Stomach (tissue), 9 donors: ENCODE results near the gene TMEM14B. TPM values are rescaled to one million over a fixed set of nuclear protein-coding genes. Genes with fewer than 3 reads are reported as not detected.
"Not testable (repeated sequence)": the region's sequence is repeated elsewhere in the genome, so short reads cannot be mapped to it uniquely, and the experiment has no call there.

Experiments used
- DNase-seq, 2 donors: peaks; one replicate each; pipeline versions ENCODE4 v3.0.0 to v3.0.0-alpha.2; 2013 to 2019
- H3K27ac ChIP-seq, 5 donors: fragments of 200-600 bp in 4 of 5; sonication (generic) in 4 of 5; one replicate each; pipeline ENCODE4 v1.5.1; 2013 to 2019; ENCODE audit warnings: mild to moderate bottlenecking in 1 of 5, moderate library complexity in 1 of 5
- H3K27me3 ChIP-seq, 3 donors: fragments of 200-600 bp; sonication (generic); one replicate each; pipeline ENCODE4 v1.5.1; 2017 to 2019; ENCODE audit warnings: mixed run types in 1 of 3
- H3K36me3 ChIP-seq, 4 donors: fragments of 200-600 bp; sonication (generic); 1 replicate in 3 of 4; 2 replicates in 1 of 4; pipeline ENCODE4 v1.5.1; 2016 to 2019
- H3K4me1 ChIP-seq, 4 donors: fragments of 200-600 bp; sonication (generic); one replicate each; pipeline ENCODE4 v1.5.1; 2016 to 2019
- H3K4me3 ChIP-seq, 4 donors: fragments of 200-600 bp; sonication (generic) in 3 of 4; one replicate each; pipeline ENCODE4 v1.5.1; 2016 to 2019; ENCODE audit warnings: mild to moderate bottlenecking in 1 of 4
- H3K9me3 ChIP-seq, 4 donors: fragments of 200-600 bp; sonication (generic); one replicate each; pipeline ENCODE4 v1.5.1; 2016 to 2019
- EP300 ChIP-seq: sonication (generic); formaldehyde crosslinking; IDR thresholded peaks from one replicate; pipeline ENCODE4 v1.6.1; 2017; ENCODE audit warnings: antibody characterized with exemption
- POLR2A ChIP-seq, 4 donors: fragments of 450-650 bp; IDR thresholded peaks; one replicate each; pipeline ENCODE4 v1.6.1; 2016; ENCODE audit warnings: antibody characterized with exemption in 4 of 4, control low read depth in 2 of 4, mild to moderate bottlenecking in 1 of 4, moderate library complexity in 1 of 4
- POLR2AphosphoS5 ChIP-seq, 3 donors: sonication (generic); formaldehyde crosslinking; IDR thresholded peaks; one replicate each; pipeline ENCODE4 v1.6.1; 2016; ENCODE audit warnings: antibody characterized with exemption in 3 of 3
- WGBS, 5 donors: extraction: QIAGEN DNeasy Blood & Tissue Kit in 3 of 5; methylation state at CpG; one replicate each; pipeline versions ENCODE4 v1.1.5 to v1.1.7; 2013 to 2018; 5-methylcytosine and 5-hydroxymethylcytosine counted together
- intact Hi-C: fragments of 100-400 bp; cut with DNase I; formaldehyde crosslinking; loops from one replicate; pipeline ENCODE4 v1.15.1; 2023; ENCODE audit warnings: low total_unique reads
- polyA plus RNA-seq, 3 donors: library from polyadenylated mRNA; stranded (reverse); fragments of 200-250 nt; gene quantifications; one replicate each; pipeline ENCODE4 v1.2.3, GENCODE V29; 2013
- total RNA-seq, 5 donors: library from RNA; depleted of rRNA; stranded (reverse); fragments of >200 nt; gene quantifications; one replicate each; pipeline versions ENCODE4 v1.1.0 to v1.2.3, GENCODE V29; 2014 to 2016
- TF ChIP-seq, protein P1 (sequence below), 7 experiments: fragments of 450-650 bp in 4 of 7; fragments of 200-600 bp in 3 of 7; sonication (generic) in 3 of 7; IDR thresholded peaks; one replicate each; pipeline ENCODE4 v1.5.1; 2016 to 2019; ENCODE audit warnings: antibody characterized with exemption in 7 of 7, control low read depth in 2 of 7, mild to moderate bottlenecking in 1 of 7
- donor health status: healthy with polysubstance abuse.
- donor health status: Bipolar disorder and iron deficiency.
- donor health status: healthy.

Gene TMEM14B
- total and polyA plus RNA-seq, 8 donors, result 35.3 to 108 (median 83.9) TPM

DNA sequence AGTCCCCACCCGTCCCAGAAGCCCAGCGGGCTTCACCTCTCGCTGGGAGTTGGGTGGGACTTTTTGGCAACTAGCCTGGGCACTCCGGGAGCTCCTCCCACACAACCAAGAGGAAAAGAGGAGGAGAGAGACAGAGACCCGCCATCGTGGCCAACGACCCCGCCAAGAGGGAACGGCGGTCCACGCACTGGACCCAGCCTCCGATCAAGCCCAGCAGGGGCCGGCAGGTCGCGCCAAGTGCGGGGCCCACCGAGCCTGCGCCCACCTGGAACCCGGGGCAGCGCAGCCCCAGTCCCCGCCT lies 27.7 kb upstream of the TMEM14B start:
- Histone ChIP-seq H3K36me3 (peaks cover 0 to under 1% (median 0%) of the 10 kb centered on the region in 4 donors), H3K27me3 (no peaks in the 10 kb centered on the region), H3K4me3 (peak overlapping the region; percentile 52 to 67 (median 54)), H3K4me1 (peaks cover 13 to 34% (median 29%) of the 10 kb centered on the region in 4 donors), H3K9me3 (peaks cover 0 to 7% (median 0%) of the 10 kb centered on the region in 4 donors), H3K27ac (peak overlapping the region; percentile 83 to 88 (median 85))
- DNase-seq, result peak in 1 of 2 donors; percentile 63
- intact Hi-C loops, result no loop called here
- WGBS, 5 donors, result 31 to 57% (median 45%) methylated on average over 4 to 21 of the region's 21 CpGs
- TF ChIP-seq, protein P1, sequence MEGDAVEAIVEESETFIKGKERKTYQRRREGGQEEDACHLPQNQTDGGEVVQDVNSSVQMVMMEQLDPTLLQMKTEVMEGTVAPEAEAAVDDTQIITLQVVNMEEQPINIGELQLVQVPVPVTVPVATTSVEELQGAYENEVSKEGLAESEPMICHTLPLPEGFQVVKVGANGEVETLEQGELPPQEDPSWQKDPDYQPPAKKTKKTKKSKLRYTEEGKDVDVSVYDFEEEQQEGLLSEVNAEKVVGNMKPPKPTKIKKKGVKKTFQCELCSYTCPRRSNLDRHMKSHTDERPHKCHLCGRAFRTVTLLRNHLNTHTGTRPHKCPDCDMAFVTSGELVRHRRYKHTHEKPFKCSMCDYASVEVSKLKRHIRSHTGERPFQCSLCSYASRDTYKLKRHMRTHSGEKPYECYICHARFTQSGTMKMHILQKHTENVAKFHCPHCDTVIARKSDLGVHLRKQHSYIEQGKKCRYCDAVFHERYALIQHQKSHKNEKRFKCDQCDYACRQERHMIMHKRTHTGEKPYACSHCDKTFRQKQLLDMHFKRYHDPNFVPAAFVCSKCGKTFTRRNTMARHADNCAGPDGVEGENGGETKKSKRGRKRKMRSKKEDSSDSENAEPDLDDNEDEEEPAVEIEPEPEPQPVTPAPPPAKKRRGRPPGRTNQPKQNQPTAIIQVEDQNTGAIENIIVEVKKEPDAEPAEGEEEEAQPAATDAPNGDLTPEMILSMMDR (IDR thresholded peaks at IDR 0.05), result no peak
- no peak for TF ChIP-seq EP300
- no peak for TF ChIP-seq POLR2AphosphoS5 (IDR thresholded peaks at IDR 0.05)

DNA sequence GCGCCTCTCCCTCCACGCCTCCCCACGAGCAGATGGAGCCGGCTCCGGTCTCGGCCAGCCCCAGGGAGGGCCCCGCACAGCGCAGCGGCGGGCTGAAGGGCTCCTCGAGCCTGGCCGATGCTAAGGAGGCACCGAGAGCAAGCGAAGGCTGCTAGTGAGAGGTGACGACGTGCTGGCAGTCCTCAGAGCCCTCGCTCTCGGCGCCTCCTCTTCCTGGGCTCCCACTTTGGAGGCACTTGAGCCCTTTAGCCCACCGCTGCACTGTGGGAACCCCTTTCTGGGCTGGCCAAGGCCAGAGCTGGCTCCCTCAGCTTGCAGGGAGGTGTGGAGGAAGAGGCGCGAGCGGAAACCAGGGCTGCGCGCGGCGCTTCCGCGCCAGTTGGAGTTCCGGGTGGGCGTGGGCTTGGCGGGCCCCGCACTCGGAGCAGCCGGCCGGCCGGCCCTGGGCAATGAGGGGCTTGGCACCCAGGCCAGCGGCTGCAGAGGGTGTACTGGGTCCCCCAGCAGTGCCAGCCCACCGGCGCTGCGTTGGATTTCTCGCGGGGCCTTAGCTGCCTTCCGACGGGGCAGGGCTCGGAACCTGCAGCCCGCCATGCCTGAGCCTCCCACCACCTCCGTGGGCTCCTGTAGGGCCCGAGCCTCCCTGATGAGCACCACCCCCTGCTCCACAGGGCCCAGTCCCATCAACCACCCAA lies 27.2 kb upstream of the TMEM14B start:
- intact Hi-C loops, result no loop called here
- TF ChIP-seq EP300 (no peak), POLR2AphosphoS5 (IDR thresholded peaks at IDR 0.05) (peak in 1 of 3 donors; percentile 32), POLR2A (IDR thresholded peaks at IDR 0.05) (no peak)
- WGBS, 5 donors, result 22 to 48% (median 41%) methylated on average over 22 to 49 of the region's 49 CpGs

DNA sequence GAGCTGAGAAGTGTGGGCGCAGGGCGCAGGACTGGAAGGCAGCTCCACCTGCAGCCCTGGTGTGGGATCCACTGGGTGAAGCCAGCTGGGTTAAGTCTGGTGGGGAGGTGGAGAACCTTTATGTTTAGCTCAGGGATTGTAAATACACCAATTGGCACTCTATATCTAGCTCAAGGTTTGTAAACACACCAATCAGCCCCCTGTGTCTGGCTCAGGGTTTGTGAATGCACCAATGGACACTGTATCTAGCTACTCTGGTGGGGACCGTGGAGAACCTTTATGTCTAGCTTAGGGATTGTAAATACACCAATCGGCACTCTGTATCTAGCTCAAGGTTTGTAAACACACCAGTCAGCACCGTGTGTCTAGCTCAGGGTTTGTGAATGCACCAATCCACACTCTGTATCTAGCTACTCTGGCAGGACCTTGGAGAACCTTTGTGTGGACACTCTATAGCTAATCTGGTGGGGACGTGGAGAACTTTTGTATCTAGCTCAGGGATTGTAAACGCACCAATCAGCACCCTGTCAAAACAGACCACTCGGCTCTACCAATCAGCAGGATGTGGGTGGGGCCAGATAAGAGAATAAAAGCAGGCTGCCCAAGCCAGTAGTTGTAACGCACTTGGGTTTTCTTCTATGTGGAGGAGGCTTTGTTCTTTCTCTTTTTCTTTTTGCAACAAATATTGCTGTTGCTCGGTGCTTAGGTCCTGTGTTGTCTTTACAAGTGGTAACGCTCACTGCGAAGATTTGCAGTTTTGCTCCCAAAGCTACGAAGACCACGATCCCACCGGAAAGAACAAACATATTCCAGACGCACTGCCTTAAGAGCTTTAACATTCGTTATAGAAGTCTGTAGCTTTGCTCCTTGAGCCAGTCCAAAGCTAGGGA lies 26.4 kb upstream of the TMEM14B start:
- DNase-seq, intact Hi-C loops, H3K27me3 ChIP-seq, H3K9me3 ChIP-seq: not testable (repeated sequence)
- Histone ChIP-seq H3K36me3 (peaks cover 6 to 14% (median 10%) of the 10 kb centered on the region in 4 donors), H3K4me3 (peak overlapping the region; percentile 52 to 67 (median 54)), H3K4me1 (peaks cover 14 to 46% (median 41%) of the 10 kb centered on the region in 4 donors), H3K27ac (peak overlapping the region; percentile 83 to 90 (median 85))
- 69 to 79% (median 74%) methylated on average over 16 to 17 of the region's 17 CpGs for WGBS, 5 donors

More for the DNA sequence above, 27.2 kb upstream of the TMEM14B start:
- peak; percentile 36 to 71 for DNase-seq
- Histone ChIP-seq H3K9me3 (peaks cover 0 to 7% (median 0%) of the 10 kb centered on the region in 4 donors), H3K27ac (peak overlapping the region; percentile 83 to 88 (median 85)), H3K4me1 (peaks cover 14 to 39% (median 34%) of the 10 kb centered on the region in 4 donors), H3K36me3 (peaks cover 0 to 6% (median 2%) of the 10 kb centered on the region in 4 donors), H3K4me3 (peak overlapping the region; percentile 52 to 67 (median 54)), H3K27me3 (no peaks in the 10 kb centered on the region)

DNA sequence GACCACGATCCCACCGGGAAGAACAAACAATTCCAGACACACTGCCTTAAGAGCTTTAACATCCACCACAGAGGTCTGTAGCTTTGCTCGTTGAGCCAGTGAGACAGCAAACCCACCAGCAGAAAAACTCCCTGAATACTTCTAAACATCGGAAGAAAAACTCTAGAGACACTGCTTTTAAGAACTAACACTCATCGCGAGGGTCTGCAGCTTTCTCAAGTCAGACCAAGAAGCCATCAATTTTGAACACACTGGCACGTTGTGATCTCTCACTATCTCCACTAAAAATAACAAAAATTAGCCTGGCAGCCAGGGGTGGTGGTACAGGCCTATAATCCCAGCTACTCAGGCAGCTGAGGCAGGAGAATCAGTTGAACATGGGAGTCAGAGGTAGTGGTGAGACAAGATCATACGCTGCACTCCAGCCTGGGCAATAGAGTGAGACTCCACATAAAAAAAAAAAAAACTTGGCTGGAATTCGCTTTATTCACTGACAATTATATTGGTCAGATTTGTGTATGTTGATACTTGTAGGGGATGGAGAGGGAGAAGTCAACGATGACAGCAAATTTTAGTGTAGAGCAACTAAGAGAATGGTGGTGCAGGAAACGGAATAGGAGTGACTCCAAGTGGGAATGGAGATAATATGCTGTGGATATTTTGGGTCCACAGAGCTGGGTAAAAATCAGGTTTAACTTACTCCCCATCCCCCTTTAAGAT lies 25.6 kb upstream of the TMEM14B start:
- H3K9me3 ChIP-seq, result peaks cover 0 to 7% (median 0%) of the 10 kb centered on the region in 4 donors
- H3K4me3 ChIP-seq, result peak overlapping the region; percentile 60 to 78 (median 74)
- H3K4me1 ChIP-seq, result peaks cover 18 to 54% (median 41%) of the 10 kb centered on the region in 4 donors
- peak overlapping the region; percentile 48 to 92 (median 90) for H3K27ac ChIP-seq
- peak in 1 of 2 donors; percentile 5 for DNase-seq
- WGBS, 5 donors, result 74 to 90% (median 83%) methylated on average over 11 of the region's 11 CpGs
- TF ChIP-seq POLR2A (IDR thresholded peaks at IDR 0.05) (no peak), POLR2AphosphoS5 (IDR thresholded peaks at IDR 0.05) (no peak), EP300 (no peak)
- TF ChIP-seq, protein P1 (IDR thresholded peaks at IDR 0.05), result no peak
- peaks cover 11 to 22% (median 18%) of the 10 kb centered on the region in 4 donors for H3K36me3 ChIP-seq
- H3K27me3 ChIP-seq, result no peaks in the 10 kb centered on the region
- intact Hi-C loops, result no loop called here

DNA sequence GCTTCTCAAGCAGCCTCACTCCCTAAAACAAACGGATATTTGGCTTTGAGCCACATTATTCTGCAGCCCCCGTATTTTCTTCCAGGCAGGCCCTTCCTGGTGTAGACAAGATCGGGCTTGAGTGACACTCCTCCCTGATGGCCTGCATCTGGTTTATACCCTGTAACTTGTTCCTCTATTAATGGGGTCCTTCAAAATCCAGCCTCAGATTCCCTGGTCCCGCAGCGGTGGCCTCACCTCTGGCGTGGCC lies 25.1 kb upstream of the TMEM14B start:
- H3K9me3 ChIP-seq, result peaks cover 0 to 7% (median 0%) of the 10 kb centered on the region in 4 donors

More for the DNA sequence above, 25.1 kb upstream of the TMEM14B start:
- WGBS, 5 donors, result 0 to 2% (median 1%) methylated on average over 6 of the region's 6 CpGs
- Histone ChIP-seq H3K27ac (peak overlapping the region; percentile 48 to 92 (median 90)), H3K4me3 (peak overlapping the region; percentile 60 to 78 (median 74)), H3K27me3 (no peaks in the 10 kb centered on the region), H3K4me1 (peaks cover 18 to 58% (median 41%) of the 10 kb centered on the region in 4 donors), H3K36me3 (peaks cover 11 to 27% (median 23%) of the 10 kb centered on the region in 4 donors)
- intact Hi-C loops, result no loop called here
- DNase-seq, result no peak
- no peak for TF ChIP-seq POLR2AphosphoS5 (IDR thresholded peaks at IDR 0.05)
- TF ChIP-seq, protein P1 (IDR thresholded peaks at IDR 0.05), result no peak
- TF ChIP-seq EP300, result no peak
- TF ChIP-seq POLR2A (IDR thresholded peaks at IDR 0.05), result no peak
